ENCODE data around the gene SIRT3. TPM values are rescaled to one million over a fixed set of nuclear protein-coding genes. Genes with fewer than 3 reads are reported as not detected.

The SIRT3 gene
- total and polyA plus RNA-seq, 2 of the 4 experiments (the other 2 are of a cell fraction): 5.4 to 18.6 TPM

- TF ChIP-seq USF2 (IDR thresholded peaks at IDR 0.05; ENCODE audit: low read depth, low read length): no peak
Measured at GRCh38 chr11:276219-276618, 40.1 kb upstream of the SIRT3 start (continued).

GRCh38 chr11:272931-273198, 36.7 kb upstream of the SIRT3 start:
- Histone ChIP-seq H4K91ac (ENCODE audit: insufficient read depth, low read depth, low read length) (no peak overlapping the region), H2BK120ac (ENCODE audit: low read depth, low read length) (no peak overlapping the region), H3K14ac (replicated peaks; ENCODE audit: low read depth, low read length) (no peak overlapping the region), H3K4me2 (ENCODE audit: low read depth, low read length) (no peak overlapping the region), H3K9me3 (ENCODE audit: control insufficient read depth, insufficient read depth, low read length) (peaks cover 6% of the 10 kb centered on the region), H4K20me1 (ENCODE audit: insufficient read depth, low read length) (no peaks in the 10 kb centered on the region), H3K9ac (ENCODE audit: low read depth, low read length) (no peak overlapping the region), H3K23ac (ENCODE audit: low read depth, low read length) (no peak overlapping the region), H3K18ac (ENCODE audit: low read depth, low read length) (no peak overlapping the region), H2AK9ac (replicated peaks; ENCODE audit: low read depth, low read length, poor library complexity) (no peak overlapping the region), H3K4me1 (ENCODE audit: control insufficient read depth, insufficient read depth, low read length) (no peaks in the 10 kb centered on the region), H4K8ac (ENCODE audit: low read depth in 2 of 2, low read length in 2 of 2) (no peak overlapping the region), H3K27me3 (ENCODE audit: control insufficient read depth, insufficient read depth, low read length) (peaks cover 52% of the 10 kb centered on the region), H2AK5ac (ENCODE audit: low read depth, low read length) (no peak overlapping the region), H3K9me1 (ENCODE audit: insufficient read depth, low read length) (no peaks in the 10 kb centered on the region), H2AFZ (replicated peaks; ENCODE audit: low read length, poor library complexity) (no peak overlapping the region), H3K4me3 (ENCODE audit: insufficient read depth, low read depth, low read length) (no peak overlapping the region), H3K27ac (ENCODE audit: insufficient read depth, low read length) (no peak overlapping the region), H2BK5ac (ENCODE audit: low read depth, low read length, poor library complexity, severe bottlenecking) (no peak overlapping the region), H2BK15ac (ENCODE audit: low read depth, low read length) (no peak overlapping the region), H4K5ac (ENCODE audit: low read depth, low read length) (no peak overlapping the region), H3K79me1 (ENCODE audit: low read depth in 1 of 2, low read length in 2 of 2) (no peaks in the 10 kb centered on the region), H3K4ac (ENCODE audit: low read depth, low read length) (no peak overlapping the region), H3K56ac (ENCODE audit: extremely low read depth, insufficient read depth, low read length) (no peak overlapping the region), H2BK20ac (ENCODE audit: low read depth, low read length) (no peak overlapping the region), H3K36me3 (ENCODE audit: control insufficient read depth, insufficient read depth, low read length) (no peaks in the 10 kb centered on the region)
- no peak for ATAC-seq (ENCODE audit: low read depth)
- no peak for DNase-seq
- intact Hi-C loops (cut with micrococcal nuclease) (no loop called here), in situ Hi-C loops (cut with MboI; ENCODE audit: low sequenced_read_pairs) (no loop called here), dilution Hi-C loops (cut with HindIII; ENCODE audit: low sequenced_read_pairs, unreplicated experiment) (no loop called here)
- ChIA-PET CTCF (no interaction called here), POLR2A (ENCODE audit: unreplicated experiment) (no interaction called here)
- 80% methylated on average over 1 of the region's 6 CpGs; no CpG with 5 or more reads in 1 of the 2 experiments for WGBS, 2 experiments (ENCODE audit: extremely low coverage in 2 of 2, insufficient read length in 1 of 2)
- no TSS peak for BruUV-seq (replicated peaks)
- no peak for TF ChIP-seq CHD1 (IDR thresholded peaks at IDR 0.05; ENCODE audit: low read depth, low read length)
- no peak for TF ChIP-seq MAZ (IDR thresholded peaks at IDR 0.05; ENCODE audit: borderline replicate concordance, low read depth, low read length)
- TF ChIP-seq CTCF (conservative IDR thresholded peaks at IDR 0.05; ENCODE audit: low read depth, low read length): no peak
- TF ChIP-seq RAD21 (IDR thresholded peaks at IDR 0.05; ENCODE audit: low read length): no peak
- no peak for TF ChIP-seq ELK1 (IDR thresholded peaks at IDR 0.05; ENCODE audit: borderline replicate concordance, low read depth, low read length)
- TF ChIP-seq FOS (IDR thresholded peaks at IDR 0.05; ENCODE audit: low read depth, low read length): no peak
- TF ChIP-seq POLR2A (IDR thresholded peaks at IDR 0.05; ENCODE audit: low read depth, low read length): no peak
- no peak for TF ChIP-seq BHLHE40 (IDR thresholded peaks at IDR 0.05; ENCODE audit: low read depth, low read length)
- no peak for TF ChIP-seq CEBPB (IDR thresholded peaks at IDR 0.05; ENCODE audit: low read depth, low read length)
- no peak for TF ChIP-seq MXI1 (IDR thresholded peaks at IDR 0.05; ENCODE audit: borderline replicate concordance, low read depth, low read length)
- no peak for TF ChIP-seq NFE2L2 (IDR thresholded peaks at IDR 0.05; ENCODE audit: low read depth, low read length)
- no peak for TF ChIP-seq SMC3 (IDR thresholded peaks at IDR 0.05; ENCODE audit: low read depth, low read length)
- no peak for TF ChIP-seq USF2 (IDR thresholded peaks at IDR 0.05; ENCODE audit: low read depth, low read length)
- TF ChIP-seq RCOR1 (IDR thresholded peaks at IDR 0.05; ENCODE audit: insufficient replicate concordance, low read length): no peak

Measured in IMR-90 (cell line).